SJCRH30 (cell line): ENCODE measurements around the gene ZNF280D. TPM values are rescaled to one million over a fixed set of nuclear protein-coding genes. Genes with fewer than 3 reads are reported as not detected.

Source experiments
- DNase-seq, 2 experiments: peaks; one replicate each; pipeline ENCODE4 v3.0.0-alpha.2; 2015 to 2020
- H3K27ac ChIP-seq: fragments of 250-450 bp; sonication (Bioruptor Pico); 2 replicates; pipeline ENCODE4 v1.5.1; 2020; ENCODE audit warnings: mild to moderate bottlenecking, moderate library complexity
- H3K27me3 ChIP-seq: fragments of 250-450 bp; sonication (Bioruptor Pico); 2 replicates; pipeline ENCODE4 v1.5.1; 2020; ENCODE audit warnings: mild to moderate bottlenecking, moderate library complexity
- H3K36me3 ChIP-seq: fragments of 250-450 bp; sonication (Bioruptor Pico); 2 replicates; pipeline ENCODE4 v1.5.1; 2020; ENCODE audit warnings: mild to moderate bottlenecking, moderate library complexity
- H3K4me1 ChIP-seq: fragments of 250-450 bp; sonication (Bioruptor Pico); 2 replicates; pipeline ENCODE4 v1.5.1; 2020; ENCODE audit warnings: mild to moderate bottlenecking, moderate library complexity
- H3K4me3 ChIP-seq: fragments of 250-450 bp; sonication (Bioruptor Pico); 2 replicates; pipeline ENCODE4 v1.5.1; 2020; ENCODE audit warnings: mild to moderate bottlenecking, moderate library complexity
- H3K9me3 ChIP-seq: fragments of 250-450 bp; sonication (Bioruptor Pico); replicated peaks from 2 replicates; pipeline ENCODE4 v1.5.1; 2020; ENCODE audit warnings: mild to moderate bottlenecking, moderate library complexity
- total RNA-seq: library from RNA; depleted of rRNA; stranded (reverse); fragments of >200 nt; shearing (Covaris generic); gene quantifications from 2 replicates; pipeline ENCODE4 v1.2.3, GENCODE V29; 2014

Gene ZNF280D
- total RNA-seq, 1 experiment from 2014 or later = 15.9 TPM

- no peaks in the 10 kb centered on the region for H3K9me3 ChIP-seq
- DNase-seq = peak; percentile 10 to 35
- no peaks in the 10 kb centered on the region for H3K36me3 ChIP-seq
- H3K4me1 ChIP-seq = peaks cover 5% of the 10 kb centered on the region
- H3K4me3 ChIP-seq = no peak overlapping the region
- H3K27ac ChIP-seq = no peak overlapping the region
- no peaks in the 10 kb centered on the region for H3K27me3 ChIP-seq
Measured at GRCh38 chr15:56760186-56760585, 26.9 kb upstream of the ZNF280D start.

GRCh38 chr15:56759450-56759845 lies 26.1 kb upstream of the ZNF280D start:
- H3K36me3 ChIP-seq = no peaks in the 10 kb centered on the region
- 0 out of 2 replicates have a peak, but pooled peaks cover 3% of the 10 kb centered on the region for H3K4me1 ChIP-seq
- DNase-seq = peak; percentile 24 to 31
- no peaks in the 10 kb centered on the region for H3K9me3 ChIP-seq
- no peak overlapping the region for H3K27ac ChIP-seq
- H3K27me3 ChIP-seq = no peaks in the 10 kb centered on the region
- no peak overlapping the region for H3K4me3 ChIP-seq

- Histone ChIP-seq H3K4me1 (0 out of 2 replicates have a peak, but pooled peaks cover 3% of the 10 kb centered on the region), H3K9me3 (no peaks in the 10 kb centered on the region), H3K4me3 (no peak overlapping the region), H3K27me3 (no peaks in the 10 kb centered on the region), H3K36me3 (no peaks in the 10 kb centered on the region), H3K27ac (no peak overlapping the region)
- no peak for DNase-seq
Measured at GRCh38 chr15:56758770-56759449, 25.6 kb upstream of the ZNF280D start.

- Histone ChIP-seq H3K4me1 (0 out of 2 replicates have a peak, but pooled peaks cover 3% of the 10 kb centered on the region), H3K36me3 (no peaks in the 10 kb centered on the region), H3K4me3 (no peak overlapping the region), H3K27ac (no peak overlapping the region), H3K27me3 (no peaks in the 10 kb centered on the region), H3K9me3 (no peaks in the 10 kb centered on the region)
- DNase-seq = no peak
Measured at GRCh38 chr15:56757875-56758274, 24.6 kb upstream of the ZNF280D start.

GRCh38 chr15:56754772-56755370 lies 21.6 kb upstream of the ZNF280D start:
- no peak for DNase-seq
- Histone ChIP-seq H3K9me3 (no peaks in the 10 kb centered on the region), H3K4me1 (0 out of 2 replicates have a peak, but pooled peaks cover 3% of the 10 kb centered on the region), H3K36me3 (no peaks in the 10 kb centered on the region), H3K4me3 (no peak overlapping the region), H3K27me3 (no peaks in the 10 kb centered on the region), H3K27ac (no peak overlapping the region)

GRCh38 chr15:56752986-56753385 lies 19.7 kb upstream of the ZNF280D start:
- no peak overlapping the region for H3K27ac ChIP-seq
- H3K27me3 ChIP-seq = no peaks in the 10 kb centered on the region
- H3K4me3 ChIP-seq = no peak overlapping the region
- no peaks in the 10 kb centered on the region for H3K4me1 ChIP-seq
- no peak for DNase-seq
- no peaks in the 10 kb centered on the region for H3K36me3 ChIP-seq
- H3K9me3 ChIP-seq = no peaks in the 10 kb centered on the region

GRCh38 chr15:56749982-56750381 lies 16.7 kb upstream of the ZNF280D start:
- H3K4me3 ChIP-seq = no peak overlapping the region
- no peaks in the 10 kb centered on the region for H3K36me3 ChIP-seq
- H3K27ac ChIP-seq = no peak overlapping the region
- no peaks in the 10 kb centered on the region for H3K4me1 ChIP-seq
- no peak for DNase-seq
- H3K27me3 ChIP-seq = no peaks in the 10 kb centered on the region
- no peaks in the 10 kb centered on the region for H3K9me3 ChIP-seq

- no peaks in the 10 kb centered on the region for H3K27me3 ChIP-seq
- no peak for DNase-seq
Measured at GRCh38 chr15:56744701-56745683, 11.7 kb upstream of the ZNF280D start.

GRCh38 chr15:56741541-56741940 lies 8.2 kb upstream of the ZNF280D start:
- H3K9me3 ChIP-seq = no peaks in the 10 kb centered on the region; the same call in 1 of the 2 replicates
- no peak overlapping the region for H3K4me3 ChIP-seq
- H3K27ac ChIP-seq = no peak overlapping the region
- H3K27me3 ChIP-seq = no peaks in the 10 kb centered on the region
- H3K36me3 ChIP-seq = no peaks in the 10 kb centered on the region
- DNase-seq = no peak
- H3K4me1 ChIP-seq = peaks cover 5% of the 10 kb centered on the region; the same call in 1 of the 2 replicates

More at GRCh38 chr15:56744701-56745683, 11.7 kb upstream of the ZNF280D start:
- Histone ChIP-seq H3K36me3 (no peaks in the 10 kb centered on the region), H3K27ac (no peak overlapping the region), H3K4me3 (no peak overlapping the region), H3K9me3 (no peaks in the 10 kb centered on the region), H3K4me1 (no peaks in the 10 kb centered on the region)

GRCh38 chr15:56739964-56740640 lies 6.8 kb upstream of the ZNF280D start:
- H3K36me3 ChIP-seq = no peaks in the 10 kb centered on the region
- no peak overlapping the region for H3K27ac ChIP-seq
- H3K4me3 ChIP-seq = no peak overlapping the region
- no peaks in the 10 kb centered on the region for H3K27me3 ChIP-seq
- peak; percentile 11 to 48 for DNase-seq
- H3K4me1 ChIP-seq = peaks cover 5% of the 10 kb centered on the region; the same call in 1 of the 2 replicates
- no peaks in the 10 kb centered on the region; the same call in 1 of the 2 replicates for H3K9me3 ChIP-seq

GRCh38 chr15:56739474-56739873 lies 6.2 kb upstream of the ZNF280D start:
- H3K27ac ChIP-seq = no peak overlapping the region
- H3K4me1 ChIP-seq = peaks cover 5% of the 10 kb centered on the region; the same call in 1 of the 2 replicates
- no peaks in the 10 kb centered on the region for H3K27me3 ChIP-seq
- peaks cover under 1% of the 10 kb centered on the region; the same call in 1 of the 2 replicates for H3K9me3 ChIP-seq
- no peaks in the 10 kb centered on the region for H3K36me3 ChIP-seq
- H3K4me3 ChIP-seq = no peak overlapping the region
- DNase-seq = no peak

- Histone ChIP-seq H3K27me3 (no peaks in the 10 kb centered on the region), H3K4me3 (no peak overlapping the region), H3K4me1 (peaks cover 5% of the 10 kb centered on the region; the same call in 1 of the 2 replicates), H3K9me3 (peaks cover 9% of the 10 kb centered on the region; the same call in 1 of the 2 replicates), H3K27ac (no peak overlapping the region), H3K36me3 (no peaks in the 10 kb centered on the region)
- DNase-seq = no peak
Measured at GRCh38 chr15:56737791-56738190, 4.5 kb upstream of the ZNF280D start.

GRCh38 chr15:56736881-56737707 lies 3.8 kb upstream of the ZNF280D start:
- H3K9me3 ChIP-seq = peaks cover 9% of the 10 kb centered on the region; the same call in 1 of the 2 replicates
- H3K27me3 ChIP-seq = no peaks in the 10 kb centered on the region
- DNase-seq = no peak
- peaks cover 5% of the 10 kb centered on the region; the same call in 1 of the 2 replicates for H3K4me1 ChIP-seq
- no peaks in the 10 kb centered on the region for H3K36me3 ChIP-seq
- no peak overlapping the region for H3K4me3 ChIP-seq
- no peak overlapping the region for H3K27ac ChIP-seq
